ENCODE data around the gene TAS1R1. TPM values are rescaled to one million over a fixed set of nuclear protein-coding genes. Genes with fewer than 3 reads are reported as not detected.
A peak's percentile ranks its signal among the peaks of the same experiment; 100 is the strongest.

TAS1R1 gene
- total RNA-seq, 1 experiment from 2014 or later: not detected

DNA sequence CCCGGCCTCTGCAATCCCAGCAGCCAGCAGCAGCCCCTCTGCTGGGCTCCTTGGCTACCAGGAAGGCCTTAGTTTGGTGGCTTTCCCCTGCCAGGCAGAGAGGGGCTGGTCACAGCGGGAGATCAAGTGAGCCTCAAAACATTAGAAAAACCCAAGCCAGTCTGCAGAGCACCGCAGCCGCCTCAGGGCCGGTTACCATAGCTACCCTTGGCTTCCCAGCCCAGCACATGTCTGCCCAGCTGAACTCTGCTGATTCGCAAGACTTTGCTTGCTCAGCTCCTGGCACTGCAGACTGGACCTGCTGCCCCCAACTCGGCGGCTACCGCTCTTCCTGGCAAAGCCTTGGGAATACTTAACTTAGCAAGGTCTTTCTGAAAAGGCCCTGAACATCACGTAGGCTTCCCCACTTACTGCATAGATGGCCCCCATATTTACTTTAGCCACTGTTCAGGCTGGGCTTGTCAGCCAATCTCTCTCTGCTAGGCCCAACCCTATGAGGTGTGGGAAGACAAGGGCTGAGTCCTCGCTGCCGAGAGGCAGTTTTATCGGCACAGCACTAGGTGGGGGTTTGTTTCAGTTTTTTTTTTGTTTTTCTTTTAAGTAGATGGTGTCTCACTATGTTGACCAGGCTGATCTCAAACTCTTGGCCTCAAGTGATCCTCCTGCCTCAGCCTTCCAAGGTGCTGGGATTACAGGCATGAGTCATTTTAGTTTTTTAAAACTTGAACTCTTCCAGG, 35.0 kb upstream of the TAS1R1 start:
- peak; percentile 70 for ATAC-seq
- intact Hi-C loops (cut with micrococcal nuclease; ENCODE audit: unreplicated experiment): no loop called here
- in situ Hi-C loops (cut with HindIII; ENCODE audit: low pct_unique_long_range_greater_than_20kb, low sequenced_read_pairs): no loop called here
- H3K36me3 ChIP-seq (ENCODE audit: control insufficient read depth, insufficient read depth, low read length): no peaks in the 10 kb centered on the region; the same call in 1 of the 2 replicates
- no peak for DNase-seq (ENCODE audit: low read depth, low spot score)
- POLR2A ChIA-PET: interaction anchor here (0.7 kb wide), 1 partner anchor 236 kb away, joined by 4 read pairs; no protein-coding TSS in a partner anchor
- H3K27ac ChIP-seq (ENCODE audit: low read length): no peak overlapping the region
- peaks cover 8% of the 10 kb centered on the region for H3K4me1 ChIP-seq (ENCODE audit: control insufficient read depth, insufficient read depth, low read length)
- H3K4me3 ChIP-seq (ENCODE audit: low read depth in 2 of 2, low read length in 2 of 2): no peak overlapping the region
- BruUV-seq (replicated peaks): no TSS peak
- no peak for TF ChIP-seq POLR2AphosphoS5 (IDR thresholded peaks at IDR 0.05; ENCODE audit: low read depth, low read length)
- no peak for TF ChIP-seq TCF7L2 (IDR thresholded peaks at IDR 0.05; ENCODE audit: low read depth, low read length)
- TF ChIP-seq SIN3A (IDR thresholded peaks at IDR 0.05; ENCODE audit: borderline replicate concordance, insufficient read depth, low read depth, low read length): no peak
- TF ChIP-seq, protein P1, sequence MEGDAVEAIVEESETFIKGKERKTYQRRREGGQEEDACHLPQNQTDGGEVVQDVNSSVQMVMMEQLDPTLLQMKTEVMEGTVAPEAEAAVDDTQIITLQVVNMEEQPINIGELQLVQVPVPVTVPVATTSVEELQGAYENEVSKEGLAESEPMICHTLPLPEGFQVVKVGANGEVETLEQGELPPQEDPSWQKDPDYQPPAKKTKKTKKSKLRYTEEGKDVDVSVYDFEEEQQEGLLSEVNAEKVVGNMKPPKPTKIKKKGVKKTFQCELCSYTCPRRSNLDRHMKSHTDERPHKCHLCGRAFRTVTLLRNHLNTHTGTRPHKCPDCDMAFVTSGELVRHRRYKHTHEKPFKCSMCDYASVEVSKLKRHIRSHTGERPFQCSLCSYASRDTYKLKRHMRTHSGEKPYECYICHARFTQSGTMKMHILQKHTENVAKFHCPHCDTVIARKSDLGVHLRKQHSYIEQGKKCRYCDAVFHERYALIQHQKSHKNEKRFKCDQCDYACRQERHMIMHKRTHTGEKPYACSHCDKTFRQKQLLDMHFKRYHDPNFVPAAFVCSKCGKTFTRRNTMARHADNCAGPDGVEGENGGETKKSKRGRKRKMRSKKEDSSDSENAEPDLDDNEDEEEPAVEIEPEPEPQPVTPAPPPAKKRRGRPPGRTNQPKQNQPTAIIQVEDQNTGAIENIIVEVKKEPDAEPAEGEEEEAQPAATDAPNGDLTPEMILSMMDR (IDR thresholded peaks at IDR 0.05): no peak
- TF ChIP-seq, protein P2, sequence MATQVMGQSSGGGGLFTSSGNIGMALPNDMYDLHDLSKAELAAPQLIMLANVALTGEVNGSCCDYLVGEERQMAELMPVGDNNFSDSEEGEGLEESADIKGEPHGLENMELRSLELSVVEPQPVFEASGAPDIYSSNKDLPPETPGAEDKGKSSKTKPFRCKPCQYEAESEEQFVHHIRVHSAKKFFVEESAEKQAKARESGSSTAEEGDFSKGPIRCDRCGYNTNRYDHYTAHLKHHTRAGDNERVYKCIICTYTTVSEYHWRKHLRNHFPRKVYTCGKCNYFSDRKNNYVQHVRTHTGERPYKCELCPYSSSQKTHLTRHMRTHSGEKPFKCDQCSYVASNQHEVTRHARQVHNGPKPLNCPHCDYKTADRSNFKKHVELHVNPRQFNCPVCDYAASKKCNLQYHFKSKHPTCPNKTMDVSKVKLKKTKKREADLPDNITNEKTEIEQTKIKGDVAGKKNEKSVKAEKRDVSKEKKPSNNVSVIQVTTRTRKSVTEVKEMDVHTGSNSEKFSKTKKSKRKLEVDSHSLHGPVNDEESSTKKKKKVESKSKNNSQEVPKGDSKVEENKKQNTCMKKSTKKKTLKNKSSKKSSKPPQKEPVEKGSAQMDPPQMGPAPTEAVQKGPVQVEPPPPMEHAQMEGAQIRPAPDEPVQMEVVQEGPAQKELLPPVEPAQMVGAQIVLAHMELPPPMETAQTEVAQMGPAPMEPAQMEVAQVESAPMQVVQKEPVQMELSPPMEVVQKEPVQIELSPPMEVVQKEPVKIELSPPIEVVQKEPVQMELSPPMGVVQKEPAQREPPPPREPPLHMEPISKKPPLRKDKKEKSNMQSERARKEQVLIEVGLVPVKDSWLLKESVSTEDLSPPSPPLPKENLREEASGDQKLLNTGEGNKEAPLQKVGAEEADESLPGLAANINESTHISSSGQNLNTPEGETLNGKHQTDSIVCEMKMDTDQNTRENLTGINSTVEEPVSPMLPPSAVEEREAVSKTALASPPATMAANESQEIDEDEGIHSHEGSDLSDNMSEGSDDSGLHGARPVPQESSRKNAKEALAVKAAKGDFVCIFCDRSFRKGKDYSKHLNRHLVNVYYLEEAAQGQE (IDR thresholded peaks at IDR 0.05; ENCODE audit: insufficient read depth in 1 of 2, low read depth in 2 of 2, low read length in 1 of 2): no peak
- no peaks in the 10 kb centered on the region for H3K27me3 ChIP-seq (ENCODE audit: control insufficient read depth, insufficient read depth, low read length)
- CTCF ChIA-PET: interaction anchor here (0.7 to 1.2 kb wide), 2 partner anchors 19 to 34 kb away, joined by 3 read pairs; no protein-coding TSS in a partner anchor
- H3K9me3 ChIP-seq (ENCODE audit: control insufficient read depth, insufficient read depth, low read depth, low read length): no peaks in the 10 kb centered on the region

DNA sequence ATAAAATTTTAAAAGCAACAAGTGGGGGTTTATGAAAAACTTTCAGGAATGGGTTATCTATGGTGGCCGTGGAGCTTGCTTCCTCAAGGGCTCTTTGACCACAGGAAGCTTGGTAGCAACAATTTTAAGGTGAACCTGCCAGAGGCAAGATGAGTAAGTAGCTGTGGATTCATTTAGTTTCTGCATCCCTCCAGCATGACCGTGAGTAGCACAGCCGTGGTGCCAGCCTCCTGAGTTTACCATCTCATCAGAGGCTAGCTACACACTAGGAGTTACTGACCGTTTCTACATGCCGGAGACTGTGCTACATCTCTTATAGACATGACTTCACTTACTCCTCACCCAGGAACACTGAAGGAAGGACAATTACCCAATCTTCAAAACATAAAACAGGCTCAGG, 33.6 kb upstream of the TAS1R1 start:
- ChIA-PET CTCF (interaction anchor here (0.5 to 0.6 kb wide), 2 partner anchors 111 to 139 kb away, joined by 4 to 5 read pairs; no protein-coding TSS in a partner anchor), POLR2A (interaction anchor here (0.7 kb wide), 2 partner anchors 161 to 186 kb away, joined by 3 to 8 read pairs; no protein-coding TSS in a partner anchor)
- ATAC-seq (no peak), DNase-seq (ENCODE audit: low read depth, low spot score) (no peak)
- Histone ChIP-seq H3K4me3 (ENCODE audit: low read depth in 2 of 2, low read length in 2 of 2) (no peak overlapping the region), H3K36me3 (ENCODE audit: control insufficient read depth, insufficient read depth, low read length) (peaks cover 3% of the 10 kb centered on the region; the same call in 1 of the 2 replicates), H3K4me1 (ENCODE audit: control insufficient read depth, insufficient read depth, low read length) (peaks cover 8% of the 10 kb centered on the region), H3K27ac (ENCODE audit: low read length) (no peak overlapping the region), H3K9me3 (ENCODE audit: control insufficient read depth, insufficient read depth, low read depth, low read length) (no peaks in the 10 kb centered on the region), H3K27me3 (ENCODE audit: control insufficient read depth, insufficient read depth, low read length) (no peaks in the 10 kb centered on the region)
- TF ChIP-seq, protein P1 (IDR thresholded peaks at IDR 0.05): no peak
- TF ChIP-seq POLR2AphosphoS5 (IDR thresholded peaks at IDR 0.05; ENCODE audit: low read depth, low read length) (no peak; the same call in none of the 2 replicates), SIN3A (IDR thresholded peaks at IDR 0.05; ENCODE audit: borderline replicate concordance, insufficient read depth, low read depth, low read length) (no peak), TCF7L2 (IDR thresholded peaks at IDR 0.05; ENCODE audit: low read depth, low read length) (no peak)
- TF ChIP-seq, protein P2 (IDR thresholded peaks at IDR 0.05; ENCODE audit: insufficient read depth in 1 of 2, low read depth in 2 of 2, low read length in 1 of 2): no peak
- intact Hi-C loops (cut with micrococcal nuclease; ENCODE audit: unreplicated experiment) (no loop called here), in situ Hi-C loops (cut with HindIII; ENCODE audit: low pct_unique_long_range_greater_than_20kb, low sequenced_read_pairs) (no loop called here)
- TSS peak; percentile 59 for BruUV-seq (replicated peaks)

Data from Panc1 (cell line).